ENCODE results near the gene EPM2A. TPM values are rescaled to one million over a fixed set of nuclear protein-coding genes. Genes with fewer than 3 reads are reported as not detected.

EPM2A gene
- total RNA-seq, 1 experiment from 2014 or later: 4.7 TPM

- Histone ChIP-seq H3K79me2 (ENCODE audit: low read depth) (no peaks in the 10 kb centered on the region), H3K36me3 (ENCODE audit: low read depth) (no peaks in the 10 kb centered on the region), H3K4me2 (no peak overlapping the region), H3K4me1 (replicated peaks; ENCODE audit: insufficient read depth) (no peaks in the 10 kb centered on the region), H3K4me3 (no peak overlapping the region), H3F3A (ENCODE audit: insufficient read depth, low read depth) (no peaks in the 10 kb centered on the region), H3K27me3 (ENCODE audit: insufficient read depth, low read depth) (no peaks in the 10 kb centered on the region), H3K9me3 (ENCODE audit: insufficient read depth, low read depth) (no peaks in the 10 kb centered on the region; the same call in none of the 2 replicates), H3K27ac (no peak overlapping the region), H2AFZ (no peak overlapping the region), H4K20me1 (ENCODE audit: insufficient read depth) (no peaks in the 10 kb centered on the region), H3K9me2 (ENCODE audit: insufficient read depth) (no peaks in the 10 kb centered on the region)
- intact Hi-C loops (cut with micrococcal nuclease; ENCODE audit: unreplicated experiment): no loop called here
- DNase-seq: no peak
- POLR2A ChIA-PET (ENCODE audit: unreplicated experiment): no interaction called here
- no TSS peak for BruUV-seq (replicated peaks)
- CTCF ChIA-PET: no interaction called here
- no peak for TF ChIP-seq EZH2 (IDR thresholded peaks at IDR 0.05; ENCODE audit: low read depth)
- no peak for TF ChIP-seq CTCF (conservative IDR thresholded peaks at IDR 0.05)
Observed at GRCh38 chr6:145725570-145725969, 9.8 kb downstream of the EPM2A start.

GRCh38 chr6:145723646-145724045 lies 11.7 kb downstream of the EPM2A start:
- no peak for TF ChIP-seq EZH2 (IDR thresholded peaks at IDR 0.05; ENCODE audit: low read depth)
- no peak for TF ChIP-seq CTCF (conservative IDR thresholded peaks at IDR 0.05)
- Histone ChIP-seq H3K79me2 (ENCODE audit: low read depth) (no peaks in the 10 kb centered on the region), H4K20me1 (ENCODE audit: insufficient read depth) (no peaks in the 10 kb centered on the region), H3K27me3 (ENCODE audit: insufficient read depth, low read depth) (no peaks in the 10 kb centered on the region), H2AFZ (no peak overlapping the region), H3K9me2 (ENCODE audit: insufficient read depth) (no peaks in the 10 kb centered on the region), H3F3A (ENCODE audit: insufficient read depth, low read depth) (no peaks in the 10 kb centered on the region), H3K36me3 (ENCODE audit: low read depth) (no peaks in the 10 kb centered on the region), H3K4me3 (no peak overlapping the region), H3K4me1 (replicated peaks; ENCODE audit: insufficient read depth) (no peaks in the 10 kb centered on the region), H3K4me2 (no peak overlapping the region), H3K27ac (no peak overlapping the region), H3K9me3 (ENCODE audit: insufficient read depth, low read depth) (no peaks in the 10 kb centered on the region; the same call in 1 of the 2 replicates)
- no peak for DNase-seq
- POLR2A ChIA-PET (ENCODE audit: unreplicated experiment): no interaction called here
- CTCF ChIA-PET: no interaction called here
- BruUV-seq (replicated peaks): no TSS peak
- intact Hi-C loops (cut with micrococcal nuclease; ENCODE audit: unreplicated experiment): no loop called here

GRCh38 chr6:145722190-145722589 lies 13.1 kb downstream of the EPM2A start:
- no peaks in the 10 kb centered on the region; the same call in 1 of the 2 replicates for H3K9me3 ChIP-seq (ENCODE audit: insufficient read depth, low read depth)
- no TSS peak for BruUV-seq (replicated peaks)
- POLR2A ChIA-PET (ENCODE audit: unreplicated experiment): no interaction called here

More at GRCh38 chr6:145722190-145722589, 13.1 kb downstream of the EPM2A start:
- Histone ChIP-seq H3K4me3 (no peak overlapping the region), H3K27ac (no peak overlapping the region), H3K4me1 (replicated peaks; ENCODE audit: insufficient read depth) (no peaks in the 10 kb centered on the region), H3K9me2 (ENCODE audit: insufficient read depth) (no peaks in the 10 kb centered on the region), H3K4me2 (no peak overlapping the region), H4K20me1 (ENCODE audit: insufficient read depth) (no peaks in the 10 kb centered on the region), H3K36me3 (ENCODE audit: low read depth) (no peaks in the 10 kb centered on the region), H3K79me2 (ENCODE audit: low read depth) (no peaks in the 10 kb centered on the region), H3K27me3 (ENCODE audit: insufficient read depth, low read depth) (no peaks in the 10 kb centered on the region), H2AFZ (no peak overlapping the region), H3F3A (ENCODE audit: insufficient read depth, low read depth) (no peaks in the 10 kb centered on the region)
- intact Hi-C loops (cut with micrococcal nuclease; ENCODE audit: unreplicated experiment): no loop called here
- CTCF ChIA-PET: no interaction called here
- no peak for TF ChIP-seq CTCF (conservative IDR thresholded peaks at IDR 0.05)
- TF ChIP-seq EZH2 (IDR thresholded peaks at IDR 0.05; ENCODE audit: low read depth): no peak
- DNase-seq: no peak
